GM23248 (cell line): ENCODE measurements around the gene LYRM4.

ENCODE experiments used
- EZH2 ChIP-seq: fragments of 200-600 bp; sonication (generic); IDR thresholded peaks from 2 replicates; pipeline ENCODE4 v1.6.1; 2018; ENCODE audit warnings: antibody characterized with exemption, mild to moderate bottlenecking; ENCODE audit not compliant: insufficient read depth, poor library complexity, severe bottlenecking
- EZH2phosphoT487 ChIP-seq: fragments of 200-600 bp; sonication (generic); IDR thresholded peaks from 2 replicates; pipeline ENCODE4 v1.6.1; 2018; ENCODE audit warnings: antibody characterized with exemption, moderate library complexity, mild to moderate bottlenecking, low read depth; ENCODE audit not compliant: insufficient read depth

DNA sequence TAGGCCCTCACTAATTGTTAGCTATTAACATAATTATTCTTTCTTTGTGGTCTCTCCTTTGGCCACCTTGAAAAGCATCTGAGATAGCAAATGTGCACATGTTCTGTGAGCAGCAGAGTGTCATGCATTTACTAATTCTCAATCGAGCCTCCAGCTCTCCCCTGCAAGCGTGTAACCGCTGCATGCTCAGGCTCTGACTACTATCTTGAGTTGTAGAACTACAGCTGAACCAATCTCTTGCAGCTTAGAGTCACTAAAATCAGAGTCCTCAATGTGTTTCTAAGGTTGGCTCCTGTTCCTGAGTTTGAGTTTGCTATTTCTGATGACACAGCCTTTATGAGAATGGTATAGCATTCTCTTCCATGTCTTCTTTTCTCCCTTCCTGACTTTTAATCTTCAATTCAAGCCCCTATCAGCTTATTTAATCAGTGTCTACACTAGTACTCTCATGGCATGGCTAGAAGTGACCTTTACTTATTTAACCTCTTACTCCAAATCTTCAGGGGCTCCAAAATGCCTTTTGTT, 110.1 kb downstream of the LYRM4 start:
- TF ChIP-seq EZH2phosphoT487 (no peak), EZH2 (no peak)
